GM12878 (cell line): ENCODE data around the gene CDC14B. TPM values are rescaled to one million over a fixed set of nuclear protein-coding genes. Genes with fewer than 3 reads are reported as not detected.

Experiments
- BCL11A ChIP-seq: IDR thresholded peaks from 2 replicates; pipeline ENCODE4 v1.6.1; 2011; ENCODE audit warnings: low read depth, low read length
- BCL3 ChIP-seq: IDR thresholded peaks from 2 replicates; pipeline ENCODE4 v1.6.1; 2011; ENCODE audit warnings: borderline replicate concordance, low read depth, mild to moderate bottlenecking, moderate library complexity, low read length; ENCODE audit not compliant: insufficient read depth, poor library complexity, severe bottlenecking
- BRCA1 ChIP-seq: IDR thresholded peaks from 2 replicates; pipeline ENCODE4 v1.6.1; 2011; ENCODE audit warnings: low read depth, low read length, improper control_type of control experiment
- HDAC6 ChIP-seq: fragments of 200-600 bp; sonication (generic); IDR thresholded peaks from one replicate; pipeline ENCODE4 v1.8.0; 2017; ENCODE audit warnings: antibody characterized with exemption; ENCODE audit not compliant: unreplicated experiment
- MEF2A ChIP-seq: IDR thresholded peaks from 2 replicates; pipeline ENCODE4 v1.6.1; 2011; ENCODE audit warnings: low read depth, mild to moderate bottlenecking, low read length, moderate library complexity; ENCODE audit not compliant: insufficient read depth
- MTA3 ChIP-seq: IDR thresholded peaks from 2 replicates; pipeline ENCODE4 v1.6.1; 2012; ENCODE audit warnings: low read length, inconsistent platforms, borderline replicate concordance
- NKRF ChIP-seq: fragments of 450-650 bp; conservative IDR thresholded peaks from 2 replicates; pipeline ENCODE4 v1.6.1; 2017; ENCODE audit warnings: mild to moderate bottlenecking, moderate library complexity
- NR2C1 ChIP-seq: fragments of 450-650 bp; IDR thresholded peaks from 2 replicates; pipeline ENCODE4 v1.6.1; 2017; ENCODE audit warnings: antibody characterized with exemption, mild to moderate bottlenecking, moderate library complexity
- PAX5 ChIP-seq: IDR thresholded peaks from 2 replicates; pipeline ENCODE4 v1.6.1; 2011; ENCODE audit warnings: low read depth, low read length, borderline replicate concordance
- PRDM15 ChIP-seq: fragments of 450-650 bp; formaldehyde crosslinking; IDR thresholded peaks from 2 replicates; pipeline ENCODE4 v1.4.0; 2020; ENCODE audit warnings: mild to moderate bottlenecking, moderate library complexity
- SIN3A ChIP-seq: IDR thresholded peaks from 2 replicates; pipeline ENCODE4 v1.6.1; 2012; ENCODE audit warnings: low read depth, low read length, improper control_type of control experiment
- SMC3 ChIP-seq: IDR thresholded peaks from 2 replicates; pipeline ENCODE4 v1.6.1; 2011; ENCODE audit warnings: low read length, improper control_type of control experiment, borderline replicate concordance
- SPI1 ChIP-seq: IDR thresholded peaks from 2 replicates; pipeline ENCODE4 v1.6.1; 2011; ENCODE audit warnings: low read depth, mild to moderate bottlenecking, low read length, moderate library complexity, borderline replicate concordance; ENCODE audit not compliant: insufficient read depth
- TCF3 ChIP-seq: IDR thresholded peaks from 2 replicates; pipeline ENCODE4 v1.6.1; 2012; ENCODE audit warnings: low read depth, mild to moderate bottlenecking, low read length, borderline replicate concordance; ENCODE audit not compliant: insufficient read depth
- USF1 ChIP-seq: IDR thresholded peaks from 2 replicates; pipeline ENCODE4 v1.6.1; 2011; ENCODE audit warnings: borderline replicate concordance, low read depth, mild to moderate bottlenecking, moderate library complexity, mixed read lengths, low read length; ENCODE audit not compliant: insufficient read depth; ENCODE audit errors: extremely low read length
- YY1 ChIP-seq: IDR thresholded peaks from 2 replicates; pipeline ENCODE4 v1.6.1; 2011; ENCODE audit warnings: low read depth, mild to moderate bottlenecking, low read length
- ZNF207 ChIP-seq: fragments of 450-650 bp; IDR thresholded peaks from 2 replicates; pipeline ENCODE4 v1.6.1; 2014; ENCODE audit warnings: antibody characterized with exemption, mild to moderate bottlenecking, borderline replicate concordance
- ZZZ3 ChIP-seq: IDR thresholded peaks from 2 replicates; pipeline ENCODE4 v1.6.1; 2011; ENCODE audit warnings: low read depth; ENCODE audit not compliant: control insufficient read depth, insufficient read length
- polyA plus RNA-seq, 11 experiments: library from polyadenylated mRNA; depleted of rRNA in 4 of 11; unstranded in 6 of 11; stranded (reverse) in 5 of 11; fragments of >200 nt; fragmentation: Nextera tagmentation in 4 of 11; fragmentation: Illumina TruSeq in 1 of 11; extraction: Ambion mirVana in 4 of 11; extraction: Trizol in 1 of 11; gene quantifications; 1 replicate in 1 of 11; 2 replicates in 10 of 11; pipeline versions ENCODE4 v1.2.1 to v1.2.3, GENCODE V29; 2011 to 2016; ENCODE audit warnings: inconsistent platforms in 2 of 11, missing spikeins in 2 of 11, low read depth in 1 of 11
- total RNA-seq, 4 experiments: library from RNA; depleted of rRNA in 3 of 4; stranded (reverse); fragments of >200 nt in 3 of 4; fragmentation: Illumina TruSeq in 1 of 4; extraction: Trizol in 1 of 4; gene quantifications; 2 replicates each; pipeline versions ENCODE4 v1.2.1 to v1.2.3, GENCODE V29; 2013 to 2021

CDC14B gene
- total and polyA plus RNA-seq, 10 of the 15 experiments (the other 5 are each of a cell fraction or from before 2014, with no cell fraction given): 3.7 to 11.7 (median 6.2) TPM

GRCh38 chr9:96478829-96479371 lies 140.7 kb downstream of the CDC14B start (continued):
- TF ChIP-seq PRDM15 (no peak), ZNF207 (no peak), SIN3A (no peak), BRCA1 (no peak), PAX5 (0 out of 2 replicates have a peak, but pooled peaks have one; percentile 13), MEF2A (no peak), BCL3 (peak; percentile 27), SMC3 (no peak), SPI1 (no peak), NKRF (no peak), NR2C1 (no peak), YY1 (no peak), MTA3 (no peak; the same call in 1 of the 2 replicates), TCF3 (no peak), ZZZ3 (no peak), USF1 (no peak), HDAC6 (no peak), BCL11A (no peak; the same call in 1 of the 2 replicates)
